ENCODE measurements around the gene BMP2K.

Gene BMP2K
- total RNA-seq = 36.7 to 77.8 (median 41.3) reads per million in 4 experiments

GRCh38 chr4:78776079-78776728 lies at the start of gene BMP2K:
BMP2K (plus strand) TSS chr4:78776350; CDS start chr4:78776544, 194 bp downstream.
- DNase-seq = peak; percentile 80

- no peak for DNase-seq
Measured at GRCh38 chr4:78726546-78726945, 49.6 kb upstream of the BMP2K start.

DNA sequence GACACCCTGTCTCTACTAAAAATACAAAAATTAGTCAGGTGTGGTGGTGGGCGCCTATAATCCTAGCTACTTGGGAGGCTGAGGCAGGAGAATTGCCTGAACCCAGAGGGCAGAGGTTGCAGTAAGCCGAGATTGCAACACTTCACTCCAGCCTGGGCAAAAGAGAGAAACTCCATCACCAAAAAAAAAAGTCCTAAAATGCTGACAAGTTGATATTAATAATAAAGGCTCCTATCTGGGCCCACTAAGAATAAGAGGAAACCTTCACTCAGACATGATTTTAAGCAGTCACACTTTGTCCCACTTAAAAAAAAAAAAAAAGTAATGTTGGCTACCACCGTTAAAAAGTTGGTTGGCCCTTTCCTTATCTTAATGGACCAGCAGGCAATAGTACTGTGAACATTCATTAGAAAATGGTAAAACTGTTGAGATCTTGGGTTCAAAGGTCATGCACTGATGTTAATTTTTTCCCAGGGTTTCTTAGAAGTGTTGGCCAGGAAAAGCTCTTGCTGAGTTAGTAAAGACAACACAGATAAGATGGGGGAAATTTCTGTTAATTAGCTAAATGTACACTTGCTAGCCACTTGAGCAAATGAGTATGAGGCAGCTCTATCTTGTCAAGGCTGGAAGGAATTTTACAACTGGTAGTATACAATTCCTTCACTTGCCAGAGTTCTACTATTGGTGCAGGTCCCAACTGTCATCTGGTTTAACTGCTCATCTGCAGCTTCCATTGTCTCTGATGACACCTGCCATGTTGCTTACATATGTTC lies 43.6 kb upstream of the BMP2K start:
- no peak for DNase-seq

- DNase-seq = no peak
Measured at GRCh38 chr4:78734441-78735162, 41.5 kb upstream of the BMP2K start.

DNA sequence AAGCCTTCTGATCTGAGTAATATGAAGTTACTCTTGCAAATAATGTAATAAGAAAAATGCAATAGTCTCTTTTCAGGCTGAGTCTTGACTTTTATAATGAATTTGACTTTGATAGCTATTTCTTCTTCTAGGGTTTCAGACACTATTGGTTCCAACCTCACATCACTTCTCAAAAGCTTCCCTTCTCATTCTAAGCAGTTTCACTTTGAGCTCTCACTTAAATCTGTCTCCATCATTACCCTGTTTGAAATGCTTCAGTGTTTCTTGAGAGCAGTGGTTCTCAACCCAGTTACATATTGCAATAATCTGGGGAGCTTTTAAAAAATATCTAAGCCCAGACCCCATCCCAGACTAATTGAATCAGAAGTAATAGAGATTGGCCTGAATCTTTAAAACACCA lies 40.5 kb upstream of the BMP2K start:
- DNase-seq = no peak

- no peak for DNase-seq
Measured at GRCh38 chr4:78737035-78737434, 39.1 kb upstream of the BMP2K start.

DNA sequence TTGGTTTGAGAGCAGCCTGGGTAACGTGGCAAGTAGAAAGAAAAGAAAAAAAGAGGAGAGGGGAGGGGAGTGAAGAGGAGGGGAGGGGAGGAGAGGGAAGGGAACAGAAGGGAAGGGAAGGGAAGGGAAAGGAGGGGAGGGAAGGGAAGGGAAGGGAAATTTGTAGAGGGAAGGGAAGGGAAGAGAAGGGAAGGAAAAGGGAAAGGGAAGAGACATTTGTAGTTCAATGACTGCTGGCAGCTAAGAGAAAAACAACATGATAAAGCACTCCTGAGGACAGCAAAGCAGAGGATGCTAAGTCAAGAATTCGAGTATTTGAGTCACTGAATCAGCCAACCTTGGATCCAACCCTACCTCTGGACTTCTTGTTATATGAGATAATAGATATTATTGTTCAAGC lies 38.2 kb upstream of the BMP2K start:
- DNase-seq = no peak

- no peak for DNase-seq
Measured at GRCh38 chr4:78742300-78742699, 33.9 kb upstream of the BMP2K start.

GRCh38 chr4:78747475-78747922 lies 28.7 kb upstream of the BMP2K start:
- no peak for DNase-seq

DNA sequence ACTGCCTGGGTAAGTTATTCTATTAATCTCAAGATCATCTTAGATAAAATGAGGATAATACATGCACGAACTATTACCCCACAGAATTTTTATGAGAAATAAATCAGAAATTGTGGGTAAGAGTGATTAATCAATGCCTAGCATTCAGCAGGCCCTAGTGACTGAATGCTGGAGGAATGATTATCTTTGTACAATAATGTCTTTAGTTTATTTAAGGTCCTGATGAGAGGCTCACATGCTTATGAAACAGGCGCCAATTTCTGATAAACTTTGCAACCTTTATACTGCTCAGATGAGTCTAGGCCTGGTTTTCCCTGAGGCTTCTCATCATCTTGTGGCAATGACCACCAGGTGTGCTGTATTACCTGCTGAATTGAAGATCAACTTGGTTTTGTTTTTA lies 27.8 kb upstream of the BMP2K start:
- no peak for DNase-seq

- DNase-seq = no peak
Measured at GRCh38 chr4:78749258-78749971, 26.7 kb upstream of the BMP2K start.

DNA sequence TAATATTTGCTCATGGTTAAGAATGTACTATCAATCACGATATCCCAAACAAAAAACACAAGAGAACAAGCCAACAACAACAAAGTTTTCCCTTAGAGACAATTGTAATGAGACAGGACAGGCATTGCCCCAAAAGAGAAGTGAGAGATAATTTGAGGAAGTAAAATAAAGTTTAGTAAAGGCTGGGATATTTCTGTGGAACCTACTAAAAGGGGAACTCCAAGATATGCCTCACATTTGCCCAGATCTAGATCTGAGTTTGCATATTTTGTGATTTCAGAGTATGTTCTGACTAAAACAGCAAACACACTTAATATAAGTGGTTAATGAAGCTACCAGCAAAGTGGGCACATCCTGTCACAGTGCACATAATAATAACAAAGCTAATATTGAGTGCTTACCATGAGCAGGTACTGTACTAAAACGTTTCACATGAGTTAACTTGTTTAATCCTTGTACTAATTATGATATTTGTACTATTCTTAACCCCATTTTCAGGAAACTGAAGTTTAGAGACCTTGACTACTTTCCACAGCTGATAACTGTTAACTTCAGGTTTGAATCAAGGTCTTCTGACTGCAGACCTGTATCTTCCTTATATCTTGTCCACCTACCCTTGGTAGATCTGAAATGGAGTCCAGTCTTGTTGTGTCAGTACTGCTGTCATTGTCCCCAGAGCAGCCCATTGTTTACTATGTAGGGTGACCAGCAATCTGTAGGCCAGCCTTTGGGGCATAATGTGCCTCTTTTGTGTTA lies 26.0 kb upstream of the BMP2K start:
- no peak for DNase-seq

DNA sequence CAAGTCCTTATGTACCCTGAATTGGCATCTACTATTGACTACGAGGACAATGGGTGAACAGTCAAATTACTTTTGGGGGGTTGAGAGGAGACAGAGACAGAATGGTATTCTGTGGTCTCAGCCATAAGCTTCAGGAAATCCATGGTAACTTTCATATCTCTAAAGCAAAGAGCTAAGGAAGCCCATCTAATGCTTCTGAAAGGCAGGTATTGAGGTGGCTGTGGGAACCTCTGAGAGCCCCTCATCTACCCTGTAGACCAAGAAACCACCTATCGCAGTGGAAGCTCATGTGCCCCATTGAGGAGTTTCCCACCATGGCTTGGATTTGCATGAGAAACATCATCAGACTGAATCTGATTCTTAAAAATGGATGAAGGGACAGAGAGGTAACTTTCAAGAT lies 23.1 kb upstream of the BMP2K start:
- DNase-seq = no peak

GRCh38 chr4:78754872-78755271 lies 21.3 kb upstream of the BMP2K start:
- DNase-seq = no peak

DNA sequence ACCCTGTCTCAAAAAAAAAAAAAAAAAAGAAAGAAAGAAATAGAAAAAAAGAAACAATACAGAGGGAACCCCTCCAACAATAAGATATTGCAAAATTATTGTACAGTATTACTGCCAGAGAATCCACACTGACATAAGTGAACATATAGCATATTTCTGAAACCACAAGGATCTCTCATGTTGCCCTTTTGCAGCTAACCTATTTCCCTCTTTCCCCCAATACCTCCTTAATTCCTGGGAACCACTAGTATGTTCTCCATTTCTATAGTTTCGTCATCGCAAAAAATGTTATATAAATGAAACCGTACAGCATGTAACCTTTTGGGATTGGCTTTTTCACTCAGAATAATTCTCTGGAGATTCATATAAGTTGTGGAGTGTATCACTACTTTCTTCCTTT lies 20.0 kb upstream of the BMP2K start:
- no peak for DNase-seq

DNA sequence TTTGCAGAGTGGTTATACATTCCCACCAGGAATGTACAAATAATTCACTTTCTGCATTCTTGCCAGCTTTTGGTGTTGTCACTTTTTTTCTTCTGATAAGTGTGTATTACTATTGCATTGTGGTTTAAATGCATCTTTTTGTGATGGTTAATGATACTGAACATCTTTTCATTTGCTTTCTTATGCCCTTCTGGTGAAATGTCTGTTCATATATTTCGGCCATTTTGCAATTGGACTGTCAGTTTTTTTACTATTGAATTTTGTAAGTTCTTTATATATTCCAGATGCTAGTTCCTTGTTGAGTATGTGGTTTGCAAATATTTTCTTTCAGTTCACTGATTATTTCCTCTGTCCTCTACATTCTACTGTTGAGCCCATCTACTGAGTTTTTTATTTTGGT lies 19.4 kb upstream of the BMP2K start:
- DNase-seq = no peak

DNA sequence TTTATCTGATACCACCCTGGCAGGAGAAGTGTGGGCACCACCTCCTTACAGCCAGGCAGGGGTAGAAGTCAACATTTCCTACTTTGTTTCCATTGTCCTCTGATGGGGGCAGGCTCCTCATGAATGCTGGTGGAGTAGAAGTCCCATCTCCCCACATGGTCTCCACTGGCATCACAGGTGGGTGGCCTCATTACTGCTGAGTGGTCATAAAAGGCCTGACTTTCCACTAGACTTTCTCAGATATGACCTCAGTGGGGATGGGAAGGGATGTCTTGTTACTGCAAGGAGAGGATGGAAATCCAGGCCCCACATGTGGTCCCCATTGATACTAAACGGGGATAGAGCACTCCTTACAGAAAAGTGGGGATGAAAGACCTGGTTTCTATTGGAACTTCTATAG lies 18.6 kb upstream of the BMP2K start:
- DNase-seq = no peak

- DNase-seq = no peak
Measured at GRCh38 chr4:78758085-78758484, 18.1 kb upstream of the BMP2K start.

GRCh38 chr4:78762529-78762928 lies 13.6 kb upstream of the BMP2K start:
- DNase-seq = no peak

DNA sequence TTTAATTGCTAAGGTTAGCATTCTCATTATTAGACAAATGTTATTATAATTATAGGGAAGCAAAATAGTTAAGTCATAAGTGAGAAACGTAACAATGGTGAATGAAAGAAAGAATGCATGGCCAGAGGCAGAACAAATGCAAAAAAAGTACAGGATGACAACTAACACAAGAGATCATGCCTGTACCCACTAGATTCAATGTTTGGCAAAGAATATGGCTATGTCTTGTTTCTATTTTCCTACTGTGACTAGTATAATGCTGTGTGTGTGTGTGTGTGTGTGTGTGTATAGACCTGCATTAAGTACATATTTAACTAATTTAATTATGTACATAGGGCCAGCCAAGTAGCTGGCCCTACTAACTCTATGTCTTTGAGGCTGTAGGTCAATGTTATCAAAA lies 12.9 kb upstream of the BMP2K start:
- no peak for DNase-seq

DNA sequence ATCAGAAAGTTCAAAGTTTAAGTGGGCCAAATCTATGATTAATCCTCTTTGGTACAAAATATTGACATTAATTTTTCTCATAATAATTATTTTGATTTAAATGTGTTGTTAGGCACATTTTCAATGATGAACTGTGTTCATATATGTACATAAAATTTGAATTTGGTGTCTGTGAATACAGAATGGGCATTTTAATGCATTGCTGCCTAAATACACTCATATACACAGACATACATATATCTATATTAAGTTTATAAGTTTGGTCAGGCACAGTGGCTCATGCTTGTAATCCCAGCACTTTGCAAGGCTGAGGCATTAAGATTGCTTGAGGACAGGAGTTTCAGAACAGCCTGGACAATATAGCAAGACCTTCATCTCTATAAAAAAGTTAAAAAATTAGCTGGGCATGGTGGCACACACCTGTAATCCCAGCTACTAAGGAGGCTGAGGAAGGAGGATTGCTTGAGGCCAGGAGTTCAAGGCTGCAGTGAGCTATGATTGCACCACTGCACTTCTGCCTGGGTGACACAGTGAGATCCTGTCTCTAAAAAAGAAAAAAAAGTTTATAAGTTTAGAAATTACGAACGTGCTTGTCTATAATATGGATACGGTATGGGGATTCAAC lies 12.3 kb upstream of the BMP2K start:
- no peak for DNase-seq

DNA sequence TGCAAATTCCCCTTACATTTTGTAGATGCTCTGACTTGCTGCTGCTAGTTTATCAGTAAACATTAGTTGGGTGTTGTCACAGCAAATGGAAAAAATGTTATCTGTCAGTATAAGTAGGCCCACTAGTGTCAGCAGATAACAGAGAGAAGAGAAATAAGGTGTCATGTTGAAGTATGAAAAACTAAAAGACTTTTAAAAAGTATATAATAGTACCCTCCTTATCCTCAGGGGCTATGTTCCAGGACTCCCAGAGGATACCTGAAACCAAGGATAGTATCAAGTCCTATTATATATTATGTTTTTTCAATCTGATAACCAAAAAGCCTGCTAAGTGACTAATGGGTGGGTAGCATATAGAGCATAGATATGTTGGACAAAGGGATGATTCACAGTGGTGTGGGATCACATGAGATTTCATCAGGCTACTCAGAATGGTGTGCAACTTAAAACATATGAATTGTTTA lies 11.6 kb upstream of the BMP2K start:
- DNase-seq = no peak

Data from effector CD8-positive, alpha-beta T cell (primary cell).